Measurements from ENCODE around the gene MCCC2. TPM values are rescaled to one million over a fixed set of nuclear protein-coding genes. Genes with fewer than 3 reads are reported as not detected.
"Not testable (repeated sequence)": the region's sequence is repeated elsewhere in the genome, so short reads cannot be mapped to it uniquely, and the experiment has no call there.

The MCCC2 gene
- total RNA-seq, 1 donor from 2014 or later, result 19.8 TPM

DNA sequence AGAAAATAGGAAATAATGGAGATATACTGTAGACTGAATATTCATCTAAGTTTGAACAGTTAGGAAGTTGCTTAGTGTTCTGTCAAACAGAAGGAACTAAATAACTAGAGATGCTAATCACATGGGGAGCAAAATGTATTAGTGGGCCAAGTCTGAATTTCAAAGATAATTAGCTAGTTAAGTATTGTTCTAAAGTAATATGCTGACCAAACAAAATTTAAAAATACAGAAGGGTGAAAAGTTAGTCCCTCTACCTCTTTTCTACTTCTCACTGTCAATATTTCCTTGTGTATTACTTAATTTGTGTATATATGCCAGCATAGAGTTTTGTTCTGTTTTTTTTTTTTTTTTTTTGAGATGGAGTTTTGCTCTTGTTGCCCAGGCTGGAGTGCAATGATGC, 4.0 kb downstream of the MCCC2 start:
- Histone ChIP-seq H3K27me3 (ENCODE audit: control insufficient read depth in 3 of 3, insufficient read depth in 3 of 3, low read length in 3 of 3) (no peaks in the 10 kb centered on the region), H3K4me3 (ENCODE audit: low read length in 3 of 3) (no peak overlapping the region), H3K9ac (ENCODE audit: low read depth in 1 of 3, low read length in 3 of 3) (no peak overlapping the region), H3K36me3 (ENCODE audit: control insufficient read depth in 3 of 3, insufficient read depth in 3 of 3, low read length in 3 of 3) (peaks cover 0 to under 1% (median under 1%) of the 10 kb centered on the region in 3 donors), H3K4me1 (ENCODE audit: control insufficient read depth in 3 of 3, insufficient read depth in 3 of 3, low read length in 3 of 3) (peaks cover 9 to 15% (median 12%) of the 10 kb centered on the region in 3 donors), H3K27ac (ENCODE audit: low read depth, low read length) (no peak overlapping the region), H3K9me3 (ENCODE audit: control insufficient read depth in 3 of 3, low read length in 3 of 3) (no peaks in the 10 kb centered on the region)

GRCh38 chr5:71596169-71596568, 9.0 kb downstream of the MCCC2 start:
- Histone ChIP-seq H3K36me3 (ENCODE audit: control insufficient read depth in 3 of 3, insufficient read depth in 3 of 3, low read length in 3 of 3) (peaks cover 19 to 30% (median 24%) of the 10 kb centered on the region in 3 donors), H3K27ac (ENCODE audit: low read depth, low read length) (no peak overlapping the region), H3K4me3 (ENCODE audit: low read length in 3 of 3) (no peak overlapping the region), H3K4me1 (ENCODE audit: control insufficient read depth in 3 of 3, insufficient read depth in 3 of 3, low read length in 3 of 3) (peaks cover 3 to 5% (median 5%) of the 10 kb centered on the region in 3 donors), H3K27me3 (ENCODE audit: control insufficient read depth in 3 of 3, insufficient read depth in 3 of 3, low read length in 3 of 3) (no peaks in the 10 kb centered on the region), H3K9ac (ENCODE audit: low read depth in 1 of 3, low read length in 3 of 3) (no peak overlapping the region), H3K9me3 (ENCODE audit: control insufficient read depth in 3 of 3, low read length in 3 of 3) (no peaks in the 10 kb centered on the region)

- Histone ChIP-seq H3K4me3 (ENCODE audit: low read length in 3 of 3) (no peak overlapping the region), H3K9ac (ENCODE audit: low read depth in 1 of 3, low read length in 3 of 3) (no peak overlapping the region), H3K9me3 (ENCODE audit: control insufficient read depth in 3 of 3, low read length in 3 of 3) (no peaks in the 10 kb centered on the region), H3K27me3 (ENCODE audit: control insufficient read depth in 3 of 3, insufficient read depth in 3 of 3, low read length in 3 of 3) (no peaks in the 10 kb centered on the region), H3K27ac (ENCODE audit: low read depth, low read length) (no peak overlapping the region), H3K4me1 (ENCODE audit: control insufficient read depth in 3 of 3, insufficient read depth in 3 of 3, low read length in 3 of 3) (peaks cover 3 to 12% (median 5%) of the 10 kb centered on the region in 3 donors), H3K36me3 (ENCODE audit: control insufficient read depth in 3 of 3, insufficient read depth in 3 of 3, low read length in 3 of 3) (peaks cover 19 to 33% (median 24%) of the 10 kb centered on the region in 3 donors)
Observed at GRCh38 chr5:71597001-71597400, 9.9 kb downstream of the MCCC2 start.

- Histone ChIP-seq H3K9me3 (ENCODE audit: control insufficient read depth in 3 of 3, low read length in 3 of 3) (no peaks in the 10 kb centered on the region), H3K4me1 (ENCODE audit: control insufficient read depth in 3 of 3, insufficient read depth in 3 of 3, low read length in 3 of 3) (peaks cover 3 to 12% (median 5%) of the 10 kb centered on the region in 3 donors), H3K27ac (ENCODE audit: low read depth, low read length) (no peak overlapping the region), H3K27me3 (ENCODE audit: control insufficient read depth in 3 of 3, insufficient read depth in 3 of 3, low read length in 3 of 3) (no peaks in the 10 kb centered on the region), H3K9ac (ENCODE audit: low read depth in 1 of 3, low read length in 3 of 3) (no peak overlapping the region), H3K4me3 (ENCODE audit: low read length in 3 of 3) (no peak overlapping the region), H3K36me3 (ENCODE audit: control insufficient read depth in 3 of 3, insufficient read depth in 3 of 3, low read length in 3 of 3) (peaks cover 24 to 43% (median 40%) of the 10 kb centered on the region in 3 donors)
Observed at GRCh38 chr5:71600783-71601182, 13.6 kb downstream of the MCCC2 start.

- Histone ChIP-seq H3K4me1 (ENCODE audit: control insufficient read depth in 3 of 3, insufficient read depth in 3 of 3, low read length in 3 of 3) (peaks cover 3 to 12% (median 5%) of the 10 kb centered on the region in 3 donors), H3K9me3 (ENCODE audit: control insufficient read depth in 3 of 3, low read length in 3 of 3) (no peaks in the 10 kb centered on the region), H3K36me3 (ENCODE audit: control insufficient read depth in 3 of 3, insufficient read depth in 3 of 3, low read length in 3 of 3) (peaks cover 24 to 40% (median 36%) of the 10 kb centered on the region in 3 donors), H3K9ac (ENCODE audit: low read depth in 1 of 3, low read length in 3 of 3) (no peak overlapping the region), H3K4me3 (ENCODE audit: low read length in 3 of 3) (no peak overlapping the region), H3K27ac (ENCODE audit: low read depth, low read length) (no peak overlapping the region), H3K27me3 (ENCODE audit: control insufficient read depth in 3 of 3, insufficient read depth in 3 of 3, low read length in 3 of 3) (no peaks in the 10 kb centered on the region)
Observed at GRCh38 chr5:71601222-71602026, 14.3 kb downstream of the MCCC2 start.

- H3K9ac ChIP-seq (ENCODE audit: low read depth in 1 of 3, low read length in 3 of 3); H3K9me3 ChIP-seq (ENCODE audit: control insufficient read depth in 3 of 3, low read length in 3 of 3); H3K27ac ChIP-seq (ENCODE audit: low read depth, low read length); H3K36me3 ChIP-seq (ENCODE audit: control insufficient read depth in 3 of 3, insufficient read depth in 3 of 3, low read length in 3 of 3); H3K27me3 ChIP-seq (ENCODE audit: control insufficient read depth in 3 of 3, insufficient read depth in 3 of 3, low read length in 3 of 3); H3K4me3 ChIP-seq (ENCODE audit: low read length in 3 of 3); H3K4me1 ChIP-seq (ENCODE audit: control insufficient read depth in 3 of 3, insufficient read depth in 3 of 3, low read length in 3 of 3): not testable (repeated sequence)
Observed at GRCh38 chr5:71609916-71610315, 22.8 kb downstream of the MCCC2 start.

DNA sequence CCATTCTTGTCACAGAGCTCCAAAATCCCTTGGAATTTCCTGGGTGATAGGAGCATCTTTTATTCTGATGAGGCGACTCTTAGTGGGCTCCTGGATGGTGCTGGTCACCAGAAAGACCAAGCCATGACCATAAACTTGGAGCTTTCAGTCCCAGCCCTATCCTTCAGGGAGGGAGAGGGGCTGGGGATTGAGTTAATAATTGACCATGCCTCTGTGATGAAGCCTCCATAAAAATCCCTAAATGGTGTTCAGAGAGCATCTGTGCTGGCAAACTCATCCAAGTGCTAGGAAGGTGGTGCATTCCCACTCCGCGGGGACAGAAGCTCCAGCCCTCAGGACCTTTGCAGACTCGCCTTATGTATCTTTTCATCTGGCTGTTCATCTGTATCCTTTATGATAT, 28.7 kb downstream of the MCCC2 start:
- Histone ChIP-seq H3K4me3 (ENCODE audit: low read length in 3 of 3) (no peak overlapping the region), H3K27ac (ENCODE audit: low read depth, low read length) (no peak overlapping the region), H3K36me3 (ENCODE audit: control insufficient read depth in 3 of 3, insufficient read depth in 3 of 3, low read length in 3 of 3) (peaks cover 6 to 14% (median 6%) of the 10 kb centered on the region in 3 donors), H3K27me3 (ENCODE audit: control insufficient read depth in 3 of 3, insufficient read depth in 3 of 3, low read length in 3 of 3) (no peaks in the 10 kb centered on the region), H3K9ac (ENCODE audit: low read depth in 1 of 3, low read length in 3 of 3) (no peak overlapping the region), H3K9me3 (ENCODE audit: control insufficient read depth in 3 of 3, low read length in 3 of 3) (no peaks in the 10 kb centered on the region), H3K4me1 (ENCODE audit: control insufficient read depth in 3 of 3, insufficient read depth in 3 of 3, low read length in 3 of 3) (no peaks in the 10 kb centered on the region)

DNA sequence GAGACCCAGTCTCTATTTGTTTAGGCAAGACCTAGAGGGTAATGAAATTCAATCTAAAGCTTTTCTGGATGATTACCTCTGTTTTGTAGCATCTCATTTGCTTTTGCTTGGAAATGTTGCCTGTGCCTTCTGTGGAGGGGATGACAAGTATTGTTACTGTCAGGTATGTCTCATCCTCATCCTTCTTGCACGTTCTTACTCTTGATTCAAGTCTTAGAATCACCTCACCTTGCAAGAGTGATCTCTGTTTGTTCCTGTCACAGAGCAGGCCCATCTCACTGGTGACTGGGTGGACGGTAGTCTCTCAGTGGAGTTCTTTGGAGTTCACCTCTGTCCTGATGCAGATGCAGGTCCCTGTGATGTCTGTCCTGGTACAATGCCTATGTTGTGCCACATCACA, 33.5 kb downstream of the MCCC2 start:
- Histone ChIP-seq H3K4me1 (ENCODE audit: control insufficient read depth in 3 of 3, insufficient read depth in 3 of 3, low read length in 3 of 3) (no peaks in the 10 kb centered on the region), H3K9me3 (ENCODE audit: control insufficient read depth in 3 of 3, low read length in 3 of 3) (no peaks in the 10 kb centered on the region), H3K27me3 (ENCODE audit: control insufficient read depth in 3 of 3, insufficient read depth in 3 of 3, low read length in 3 of 3) (no peaks in the 10 kb centered on the region), H3K9ac (ENCODE audit: low read depth in 1 of 3, low read length in 3 of 3) (no peak overlapping the region), H3K36me3 (ENCODE audit: control insufficient read depth in 3 of 3, insufficient read depth in 3 of 3, low read length in 3 of 3) (peaks cover 4 to 22% (median 17%) of the 10 kb centered on the region in 3 donors), H3K27ac (ENCODE audit: low read depth, low read length) (no peak overlapping the region), H3K4me3 (ENCODE audit: low read length in 3 of 3) (no peak overlapping the region)

GRCh38 chr5:71621268-71621667, 34.1 kb downstream of the MCCC2 start:
- Histone ChIP-seq H3K36me3 (ENCODE audit: control insufficient read depth in 3 of 3, insufficient read depth in 3 of 3, low read length in 3 of 3) (peaks cover 4 to 17% (median 17%) of the 10 kb centered on the region in 3 donors), H3K4me3 (ENCODE audit: low read length in 3 of 3) (no peak overlapping the region), H3K9ac (ENCODE audit: low read depth in 1 of 3, low read length in 3 of 3) (no peak overlapping the region), H3K27ac (ENCODE audit: low read depth, low read length) (no peak overlapping the region), H3K4me1 (ENCODE audit: control insufficient read depth in 3 of 3, insufficient read depth in 3 of 3, low read length in 3 of 3) (no peaks in the 10 kb centered on the region), H3K27me3 (ENCODE audit: control insufficient read depth in 3 of 3, insufficient read depth in 3 of 3, low read length in 3 of 3) (no peaks in the 10 kb centered on the region), H3K9me3 (ENCODE audit: control insufficient read depth in 3 of 3, low read length in 3 of 3) (no peaks in the 10 kb centered on the region)

- Histone ChIP-seq H3K36me3 (ENCODE audit: control insufficient read depth in 3 of 3, insufficient read depth in 3 of 3, low read length in 3 of 3) (peaks cover 4 to 18% (median 13%) of the 10 kb centered on the region in 3 donors), H3K27me3 (ENCODE audit: control insufficient read depth in 3 of 3, insufficient read depth in 3 of 3, low read length in 3 of 3) (no peaks in the 10 kb centered on the region), H3K4me1 (ENCODE audit: control insufficient read depth in 3 of 3, insufficient read depth in 3 of 3, low read length in 3 of 3) (no peaks in the 10 kb centered on the region), H3K4me3 (ENCODE audit: low read length in 3 of 3) (no peak overlapping the region), H3K27ac (ENCODE audit: low read depth, low read length) (no peak overlapping the region), H3K9me3 (ENCODE audit: control insufficient read depth in 3 of 3, low read length in 3 of 3) (no peaks in the 10 kb centered on the region), H3K9ac (ENCODE audit: low read depth in 1 of 3, low read length in 3 of 3) (no peak overlapping the region)
Observed at GRCh38 chr5:71621741-71622140, 34.6 kb downstream of the MCCC2 start.

All from skeletal muscle tissue (tissue), 4 donors.